Glomerular endothelial cell (primary cell): Measurements from ENCODE around the gene DYRK2. TPM values are rescaled to one million over a fixed set of nuclear protein-coding genes. Genes with fewer than 3 reads are reported as not detected.
A peak's percentile ranks its signal among the peaks of the same experiment; 100 is the strongest.

Experiments used
- DNase-seq: peaks from one replicate; pipeline ENCODE4 v3.0.0-alpha.2; 2011; ENCODE audit warnings: low read depth, low spot score; ENCODE audit errors: extremely low read depth
- total RNA-seq: library from RNA; depleted of rRNA; stranded (reverse); fragments of >200 nt; gene quantifications from 2 replicates; pipeline ENCODE4 v1.2.3, GENCODE V29; 2015

DYRK2 gene
- total RNA-seq, 1 donor from 2014 or later: 22.3 TPM

- no peak for DNase-seq
Observed at GRCh38 chr12:67698672-67699581, 50.4 kb downstream of the DYRK2 start.

DNA sequence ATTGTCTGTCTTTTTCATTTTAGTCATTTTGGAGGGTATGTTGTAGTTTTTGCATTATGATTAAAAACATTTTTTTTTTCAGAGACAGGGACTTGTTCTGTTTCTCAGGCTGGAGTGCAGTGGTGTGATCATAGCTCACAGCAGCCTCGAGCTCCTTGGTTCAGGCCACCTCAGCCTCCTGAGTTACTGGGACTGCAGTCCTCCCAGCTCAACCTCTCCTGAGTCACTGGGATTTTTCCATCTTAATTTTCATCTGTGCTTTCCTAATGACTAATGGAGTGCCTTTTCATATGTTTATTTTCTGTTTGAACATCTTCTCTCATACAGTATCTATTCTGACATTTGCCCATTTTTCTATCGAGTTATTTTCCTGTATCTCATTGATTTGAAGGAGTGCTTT is 52.6 kb downstream of the DYRK2 start:
- DNase-seq: no peak

- no peak for DNase-seq
Observed at GRCh38 chr12:67702136-67702535, 53.6 kb downstream of the DYRK2 start.

- DNase-seq: no peak
Observed at GRCh38 chr12:67704071-67704470, 55.5 kb downstream of the DYRK2 start.

- peak; percentile 18 for DNase-seq
Observed at GRCh38 chr12:67705394-67706370, 57.1 kb downstream of the DYRK2 start.

DNA sequence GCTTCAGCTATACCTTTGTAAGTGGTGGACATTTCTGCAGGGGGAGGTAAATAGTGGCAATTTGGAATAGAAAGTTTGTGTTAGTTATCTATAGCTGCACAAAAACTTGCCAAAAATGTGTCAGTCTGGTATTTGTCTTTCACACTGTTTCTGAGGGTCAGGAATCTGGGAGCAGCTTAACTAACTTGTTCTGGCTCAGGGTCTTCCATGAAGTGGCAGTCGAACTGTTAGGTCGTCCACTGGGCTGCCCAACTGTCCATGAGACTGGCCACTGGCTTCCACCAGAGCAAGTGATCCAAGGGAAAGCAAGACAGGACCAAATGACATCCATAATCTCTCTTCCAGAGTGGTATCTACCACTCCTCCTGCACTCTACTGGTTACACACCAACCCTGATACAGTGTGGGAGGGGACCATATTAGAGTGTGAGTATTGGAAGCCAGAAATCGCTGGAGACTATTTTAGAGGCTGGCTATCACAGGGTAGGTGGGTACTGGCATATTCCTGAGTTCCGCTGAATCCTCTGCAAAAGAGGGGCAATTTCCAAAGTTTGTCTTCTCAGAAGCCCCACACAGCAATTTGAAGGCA is 60.9 kb downstream of the DYRK2 start:
- no peak for DNase-seq

- DNase-seq: no peak
Observed at GRCh38 chr12:67710582-67710981, 62.0 kb downstream of the DYRK2 start.

GRCh38 chr12:67712011-67712410 is 63.5 kb downstream of the DYRK2 start:
- no peak for DNase-seq

DNA sequence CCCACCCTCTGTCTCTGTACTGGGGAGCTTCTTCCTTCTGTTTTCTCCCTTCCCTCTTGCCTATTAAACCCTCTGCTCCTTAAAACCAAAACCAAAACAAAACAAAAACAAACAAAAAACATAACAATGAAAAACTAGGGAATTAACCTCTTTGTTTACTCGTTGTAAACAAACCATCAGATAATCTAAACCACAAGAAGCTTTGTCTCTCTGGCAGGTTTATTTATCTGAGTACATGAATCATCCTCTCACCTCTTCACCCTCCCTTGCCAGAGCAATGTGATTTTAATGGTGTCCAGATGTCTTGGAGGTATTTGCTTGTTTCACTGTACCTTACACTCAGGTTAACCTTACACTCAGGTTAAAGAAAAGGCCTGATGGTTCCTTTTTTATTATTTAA is 66.1 kb downstream of the DYRK2 start:
- DNase-seq: no peak
